ENCODE measurements around the gene PIN1. TPM values are rescaled to one million over a fixed set of nuclear protein-coding genes. Genes with fewer than 3 reads are reported as not detected.

Gene PIN1
- total RNA-seq (100 to 1,000 TPM in 2 of 9 donors, 10 to 100 TPM in 7; 82.8 to 147 (median 93.1) TPM), polyA plus RNA-seq (100 to 1,000 TPM in 1 of 2 donors, 10 to 100 TPM in 1; 90.0 to 159 TPM)
- long read RNA-seq, donor 1, full-length matches to known transcripts, result 142 of 177 reads
- long read RNA-seq, donor 1, partial matches to known transcripts, result 24 of 177 reads
- long read RNA-seq, donor 1, other reads (novel, unspliced or antisense), result 11 of 177 reads
- long read RNA-seq, donor 2, full-length matches to known transcripts, result 181 of 202 reads
- long read RNA-seq, donor 2, partial matches to known transcripts, result 13 of 202 reads
- long read RNA-seq, donor 2, other reads (novel, unspliced or antisense), result 8 of 202 reads
- long read RNA-seq, donor 3, full-length matches to known transcripts, result 120 of 150 reads
- long read RNA-seq, donor 3, partial matches to known transcripts, result 3 of 150 reads
- long read RNA-seq, donor 3, other reads (novel, unspliced or antisense), result 27 of 150 reads

GRCh38 chr19:9834726-9835506, at the start of gene PIN1:
PIN1 (plus strand) TSS chr19:9835318; CDS start chr19:9835345, 27 bp downstream.
- Histone ChIP-seq H3K36me3 (peaks cover 0 to 33% (median 27%) of the 10 kb centered on the region in 9 donors), H3K4me1 (peaks cover 0 to 42% (median 14%) of the 10 kb centered on the region in 12 donors), H3K27me3 (no peaks in the 10 kb centered on the region), H3K27ac (peak within 1 kb of the TSS in 11 of 12 donors; percentile 62 to 86 (median 74)), H3K9me3 (no peaks in the 10 kb centered on the region), H3K4me3 (peak within 1 kb of the TSS; percentile 86 to 100 (median 93))
- 0 to 1% (median 1%) methylated on average over 52 to 73 of the region's 73 CpGs for WGBS, 4 donors
- TF ChIP-seq CTCF (IDR thresholded peaks at IDR 0.05) (peak; percentile 55 to 93 (median 71)), POLR2A (IDR thresholded peaks at IDR 0.05) (peak in 1 of 2 donors; percentile 40)
- DNase-seq (peak; percentile 99), ATAC-seq (peak; percentile 98 to 100 (median 100))
- intact Hi-C loops (cut with DNase I), result loop anchor here in 2 of 10 donors (1.0 to 2.0 kb wide), 2 partner anchors 16 kb away; partner anchors contain the start of gene FBXL12 (in 2 of the 2)

- peak; percentile 92 to 96 (median 94) for ATAC-seq
- no peaks in the 10 kb centered on the region for H3K27me3 ChIP-seq
- no peaks in the 10 kb centered on the region for H3K9me3 ChIP-seq
- peaks cover 0 to 26% (median 11%) of the 10 kb centered on the region in 12 donors for H3K4me1 ChIP-seq
- no peaks in the 10 kb centered on the region for H3K36me3 ChIP-seq
- peak in 1 of 2 donors; percentile 87 for TF ChIP-seq POLR2A (IDR thresholded peaks at IDR 0.05)
- TF ChIP-seq CTCF (IDR thresholded peaks at IDR 0.05), result no peak
- H3K27ac ChIP-seq, result peak overlapping the region; percentile 52 to 100 (median 96)
- peak; percentile 98 to 99 (median 98) for DNase-seq
- intact Hi-C loops (cut with DNase I), result loop anchor here in 5 of 10 donors (2.0 to 10.0 kb wide), 4 partner anchors 17 to 473 kb away; partner anchors contain the start of genes ZNF846 (in 4 of the 5), ZNF562 (in 2 of the 5) and ZNF426 (in 1 of the 5)
- 1 to 2% (median 2%) methylated on average over 46 to 74 of the region's 74 CpGs for WGBS, 4 donors
- peak overlapping the region; percentile 42 to 92 (median 66) for H3K4me3 ChIP-seq
Measured at GRCh38 chr19:9785367-9786331, 49.5 kb upstream of the PIN1 start.

GRCh38 chr19:9786342-9786741, 48.8 kb upstream of the PIN1 start:
- no peaks in the 10 kb centered on the region for H3K27me3 ChIP-seq
- H3K4me1 ChIP-seq, result peaks cover 0 to 32% (median 13%) of the 10 kb centered on the region in 12 donors
- DNase-seq, result no peak
- peak overlapping the region in 11 of 12 donors; percentile 59 to 92 (median 68) for H3K4me3 ChIP-seq
- TF ChIP-seq CTCF (IDR thresholded peaks at IDR 0.05) (no peak), POLR2A (IDR thresholded peaks at IDR 0.05) (no peak)
- ATAC-seq, result no peak
- WGBS, 4 donors, result 55 to 64% (median 60%) methylated on average over 9 of the region's 9 CpGs
- peak overlapping the region; percentile 52 to 100 (median 96) for H3K27ac ChIP-seq
- H3K36me3 ChIP-seq, result no peaks in the 10 kb centered on the region
- no peaks in the 10 kb centered on the region for H3K9me3 ChIP-seq
- intact Hi-C loops (cut with DNase I), result loop anchor here in 2 of 10 donors (5.0 to 10.0 kb wide), 3 partner anchors 112 to 474 kb away; partner anchors contain the start of genes ZNF562 (in 2 of the 2) and ZNF426 (in 1 of the 2)
